ENCODE data around the gene GIMAP7.
"Not testable (repeated sequence)": the region's sequence is repeated elsewhere in the genome, so short reads cannot be mapped to it uniquely, and the experiment has no call there.

GRCh38 chr7:150522931-150523330, 8.3 kb downstream of the GIMAP7 start:
- not testable (repeated sequence) for TF ChIP-seq POLR2A (IDR thresholded peaks at IDR 0.05)
- TF ChIP-seq, protein P1, sequence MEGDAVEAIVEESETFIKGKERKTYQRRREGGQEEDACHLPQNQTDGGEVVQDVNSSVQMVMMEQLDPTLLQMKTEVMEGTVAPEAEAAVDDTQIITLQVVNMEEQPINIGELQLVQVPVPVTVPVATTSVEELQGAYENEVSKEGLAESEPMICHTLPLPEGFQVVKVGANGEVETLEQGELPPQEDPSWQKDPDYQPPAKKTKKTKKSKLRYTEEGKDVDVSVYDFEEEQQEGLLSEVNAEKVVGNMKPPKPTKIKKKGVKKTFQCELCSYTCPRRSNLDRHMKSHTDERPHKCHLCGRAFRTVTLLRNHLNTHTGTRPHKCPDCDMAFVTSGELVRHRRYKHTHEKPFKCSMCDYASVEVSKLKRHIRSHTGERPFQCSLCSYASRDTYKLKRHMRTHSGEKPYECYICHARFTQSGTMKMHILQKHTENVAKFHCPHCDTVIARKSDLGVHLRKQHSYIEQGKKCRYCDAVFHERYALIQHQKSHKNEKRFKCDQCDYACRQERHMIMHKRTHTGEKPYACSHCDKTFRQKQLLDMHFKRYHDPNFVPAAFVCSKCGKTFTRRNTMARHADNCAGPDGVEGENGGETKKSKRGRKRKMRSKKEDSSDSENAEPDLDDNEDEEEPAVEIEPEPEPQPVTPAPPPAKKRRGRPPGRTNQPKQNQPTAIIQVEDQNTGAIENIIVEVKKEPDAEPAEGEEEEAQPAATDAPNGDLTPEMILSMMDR (IDR thresholded peaks at IDR 0.05): not testable (repeated sequence)

Measured in breast epithelium (tissue), 3 donors.